ENCODE data around the gene NFATC2.

GRCh38 chr20:51387125-51387875, 155.2 kb downstream of the NFATC2 start:
- TF ChIP-seq CTCF (IDR thresholded peaks at IDR 0.05; ENCODE audit: poor library complexity) (no peak), EZH2phosphoT487 (IDR thresholded peaks at IDR 0.05; ENCODE audit: low read depth, severe bottlenecking, unreplicated experiment) (no peak), EZH2 (IDR thresholded peaks at IDR 0.05; ENCODE audit: borderline replicate concordance) (no peak)
